ENCODE data around the gene COL19A1. TPM values are rescaled to one million over a fixed set of nuclear protein-coding genes. Genes with fewer than 3 reads are reported as not detected.

Gene COL19A1
- total and polyA plus RNA-seq, 2 experiments from 2014 or later = not detected

DNA sequence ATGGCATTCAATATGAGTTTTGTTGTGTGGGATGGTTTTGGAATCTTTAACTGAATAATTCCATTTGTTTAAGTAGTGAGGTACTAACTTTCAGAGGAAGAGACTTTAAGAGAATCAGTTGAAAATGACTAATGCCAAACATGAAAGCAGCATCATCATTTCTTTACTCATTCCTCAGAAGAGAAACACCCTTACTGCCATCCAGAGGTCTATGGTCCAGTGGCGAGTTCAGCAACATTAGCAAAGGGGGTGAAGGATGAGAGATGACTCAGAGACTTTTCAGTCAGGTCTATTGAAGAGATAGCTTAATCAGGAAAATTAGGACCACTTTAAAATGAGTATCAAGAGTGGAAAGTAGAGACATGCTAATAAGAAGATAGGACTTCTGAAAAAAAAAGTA lies 118.8 kb downstream of the COL19A1 start:
- Mint-ChIP-seq H3K9me3 (no peaks in the 10 kb centered on the region), H3K4me1 (peaks cover 3% of the 10 kb centered on the region), H3K27me3 (ENCODE audit: insufficient read depth, low read depth, poor library complexity) (no peaks in the 10 kb centered on the region), H3K4me3 (no peak overlapping the region), H3K27ac (no peak overlapping the region), H3K36me3 (ENCODE audit: low read depth) (no peaks in the 10 kb centered on the region)
- no peaks in the 10 kb centered on the region for H4K20me1 ChIP-seq (replicated peaks; ENCODE audit: insufficient read depth)
- H3K9me2 ChIP-seq (ENCODE audit: insufficient read depth) = no peaks in the 10 kb centered on the region
- no peak for ATAC-seq
- no peaks in the 10 kb centered on the region for H3K79me2 ChIP-seq (replicated peaks; ENCODE audit: insufficient read depth)
- no peak for TF ChIP-seq EZH2 (IDR thresholded peaks at IDR 0.05; ENCODE audit: low read depth, unreplicated experiment)
- no peak for TF ChIP-seq CREB1 (CRISPR knock-in tag; IDR thresholded peaks at IDR 0.05; ENCODE audit: low read depth)
- TF ChIP-seq, protein P1, sequence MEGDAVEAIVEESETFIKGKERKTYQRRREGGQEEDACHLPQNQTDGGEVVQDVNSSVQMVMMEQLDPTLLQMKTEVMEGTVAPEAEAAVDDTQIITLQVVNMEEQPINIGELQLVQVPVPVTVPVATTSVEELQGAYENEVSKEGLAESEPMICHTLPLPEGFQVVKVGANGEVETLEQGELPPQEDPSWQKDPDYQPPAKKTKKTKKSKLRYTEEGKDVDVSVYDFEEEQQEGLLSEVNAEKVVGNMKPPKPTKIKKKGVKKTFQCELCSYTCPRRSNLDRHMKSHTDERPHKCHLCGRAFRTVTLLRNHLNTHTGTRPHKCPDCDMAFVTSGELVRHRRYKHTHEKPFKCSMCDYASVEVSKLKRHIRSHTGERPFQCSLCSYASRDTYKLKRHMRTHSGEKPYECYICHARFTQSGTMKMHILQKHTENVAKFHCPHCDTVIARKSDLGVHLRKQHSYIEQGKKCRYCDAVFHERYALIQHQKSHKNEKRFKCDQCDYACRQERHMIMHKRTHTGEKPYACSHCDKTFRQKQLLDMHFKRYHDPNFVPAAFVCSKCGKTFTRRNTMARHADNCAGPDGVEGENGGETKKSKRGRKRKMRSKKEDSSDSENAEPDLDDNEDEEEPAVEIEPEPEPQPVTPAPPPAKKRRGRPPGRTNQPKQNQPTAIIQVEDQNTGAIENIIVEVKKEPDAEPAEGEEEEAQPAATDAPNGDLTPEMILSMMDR (conservative IDR thresholded peaks at IDR 0.05; ENCODE audit: low read depth in 2 of 2) = no peak
- TF ChIP-seq POLR2AphosphoS5 (IDR thresholded peaks at IDR 0.05; ENCODE audit: low read depth) = no peak
- no peak for TF ChIP-seq EZH2phosphoT487 (IDR thresholded peaks at IDR 0.05; ENCODE audit: unreplicated experiment)
- TF ChIP-seq, protein P2, sequence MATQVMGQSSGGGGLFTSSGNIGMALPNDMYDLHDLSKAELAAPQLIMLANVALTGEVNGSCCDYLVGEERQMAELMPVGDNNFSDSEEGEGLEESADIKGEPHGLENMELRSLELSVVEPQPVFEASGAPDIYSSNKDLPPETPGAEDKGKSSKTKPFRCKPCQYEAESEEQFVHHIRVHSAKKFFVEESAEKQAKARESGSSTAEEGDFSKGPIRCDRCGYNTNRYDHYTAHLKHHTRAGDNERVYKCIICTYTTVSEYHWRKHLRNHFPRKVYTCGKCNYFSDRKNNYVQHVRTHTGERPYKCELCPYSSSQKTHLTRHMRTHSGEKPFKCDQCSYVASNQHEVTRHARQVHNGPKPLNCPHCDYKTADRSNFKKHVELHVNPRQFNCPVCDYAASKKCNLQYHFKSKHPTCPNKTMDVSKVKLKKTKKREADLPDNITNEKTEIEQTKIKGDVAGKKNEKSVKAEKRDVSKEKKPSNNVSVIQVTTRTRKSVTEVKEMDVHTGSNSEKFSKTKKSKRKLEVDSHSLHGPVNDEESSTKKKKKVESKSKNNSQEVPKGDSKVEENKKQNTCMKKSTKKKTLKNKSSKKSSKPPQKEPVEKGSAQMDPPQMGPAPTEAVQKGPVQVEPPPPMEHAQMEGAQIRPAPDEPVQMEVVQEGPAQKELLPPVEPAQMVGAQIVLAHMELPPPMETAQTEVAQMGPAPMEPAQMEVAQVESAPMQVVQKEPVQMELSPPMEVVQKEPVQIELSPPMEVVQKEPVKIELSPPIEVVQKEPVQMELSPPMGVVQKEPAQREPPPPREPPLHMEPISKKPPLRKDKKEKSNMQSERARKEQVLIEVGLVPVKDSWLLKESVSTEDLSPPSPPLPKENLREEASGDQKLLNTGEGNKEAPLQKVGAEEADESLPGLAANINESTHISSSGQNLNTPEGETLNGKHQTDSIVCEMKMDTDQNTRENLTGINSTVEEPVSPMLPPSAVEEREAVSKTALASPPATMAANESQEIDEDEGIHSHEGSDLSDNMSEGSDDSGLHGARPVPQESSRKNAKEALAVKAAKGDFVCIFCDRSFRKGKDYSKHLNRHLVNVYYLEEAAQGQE (IDR thresholded peaks at IDR 0.05; ENCODE audit: unreplicated experiment) = no peak
- TF ChIP-seq, protein P3, sequence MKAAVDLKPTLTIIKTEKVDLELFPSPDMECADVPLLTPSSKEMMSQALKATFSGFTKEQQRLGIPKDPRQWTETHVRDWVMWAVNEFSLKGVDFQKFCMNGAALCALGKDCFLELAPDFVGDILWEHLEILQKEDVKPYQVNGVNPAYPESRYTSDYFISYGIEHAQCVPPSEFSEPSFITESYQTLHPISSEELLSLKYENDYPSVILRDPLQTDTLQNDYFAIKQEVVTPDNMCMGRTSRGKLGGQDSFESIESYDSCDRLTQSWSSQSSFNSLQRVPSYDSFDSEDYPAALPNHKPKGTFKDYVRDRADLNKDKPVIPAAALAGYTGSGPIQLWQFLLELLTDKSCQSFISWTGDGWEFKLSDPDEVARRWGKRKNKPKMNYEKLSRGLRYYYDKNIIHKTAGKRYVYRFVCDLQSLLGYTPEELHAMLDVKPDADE (IDR thresholded peaks at IDR 0.05) = no peak
- no peak for TF ChIP-seq JUNB (IDR thresholded peaks at IDR 0.05; ENCODE audit: unreplicated experiment)
- no peak for TF ChIP-seq STAT1 (IDR thresholded peaks at IDR 0.05; ENCODE audit: unreplicated experiment)
- TF ChIP-seq, protein P4, sequence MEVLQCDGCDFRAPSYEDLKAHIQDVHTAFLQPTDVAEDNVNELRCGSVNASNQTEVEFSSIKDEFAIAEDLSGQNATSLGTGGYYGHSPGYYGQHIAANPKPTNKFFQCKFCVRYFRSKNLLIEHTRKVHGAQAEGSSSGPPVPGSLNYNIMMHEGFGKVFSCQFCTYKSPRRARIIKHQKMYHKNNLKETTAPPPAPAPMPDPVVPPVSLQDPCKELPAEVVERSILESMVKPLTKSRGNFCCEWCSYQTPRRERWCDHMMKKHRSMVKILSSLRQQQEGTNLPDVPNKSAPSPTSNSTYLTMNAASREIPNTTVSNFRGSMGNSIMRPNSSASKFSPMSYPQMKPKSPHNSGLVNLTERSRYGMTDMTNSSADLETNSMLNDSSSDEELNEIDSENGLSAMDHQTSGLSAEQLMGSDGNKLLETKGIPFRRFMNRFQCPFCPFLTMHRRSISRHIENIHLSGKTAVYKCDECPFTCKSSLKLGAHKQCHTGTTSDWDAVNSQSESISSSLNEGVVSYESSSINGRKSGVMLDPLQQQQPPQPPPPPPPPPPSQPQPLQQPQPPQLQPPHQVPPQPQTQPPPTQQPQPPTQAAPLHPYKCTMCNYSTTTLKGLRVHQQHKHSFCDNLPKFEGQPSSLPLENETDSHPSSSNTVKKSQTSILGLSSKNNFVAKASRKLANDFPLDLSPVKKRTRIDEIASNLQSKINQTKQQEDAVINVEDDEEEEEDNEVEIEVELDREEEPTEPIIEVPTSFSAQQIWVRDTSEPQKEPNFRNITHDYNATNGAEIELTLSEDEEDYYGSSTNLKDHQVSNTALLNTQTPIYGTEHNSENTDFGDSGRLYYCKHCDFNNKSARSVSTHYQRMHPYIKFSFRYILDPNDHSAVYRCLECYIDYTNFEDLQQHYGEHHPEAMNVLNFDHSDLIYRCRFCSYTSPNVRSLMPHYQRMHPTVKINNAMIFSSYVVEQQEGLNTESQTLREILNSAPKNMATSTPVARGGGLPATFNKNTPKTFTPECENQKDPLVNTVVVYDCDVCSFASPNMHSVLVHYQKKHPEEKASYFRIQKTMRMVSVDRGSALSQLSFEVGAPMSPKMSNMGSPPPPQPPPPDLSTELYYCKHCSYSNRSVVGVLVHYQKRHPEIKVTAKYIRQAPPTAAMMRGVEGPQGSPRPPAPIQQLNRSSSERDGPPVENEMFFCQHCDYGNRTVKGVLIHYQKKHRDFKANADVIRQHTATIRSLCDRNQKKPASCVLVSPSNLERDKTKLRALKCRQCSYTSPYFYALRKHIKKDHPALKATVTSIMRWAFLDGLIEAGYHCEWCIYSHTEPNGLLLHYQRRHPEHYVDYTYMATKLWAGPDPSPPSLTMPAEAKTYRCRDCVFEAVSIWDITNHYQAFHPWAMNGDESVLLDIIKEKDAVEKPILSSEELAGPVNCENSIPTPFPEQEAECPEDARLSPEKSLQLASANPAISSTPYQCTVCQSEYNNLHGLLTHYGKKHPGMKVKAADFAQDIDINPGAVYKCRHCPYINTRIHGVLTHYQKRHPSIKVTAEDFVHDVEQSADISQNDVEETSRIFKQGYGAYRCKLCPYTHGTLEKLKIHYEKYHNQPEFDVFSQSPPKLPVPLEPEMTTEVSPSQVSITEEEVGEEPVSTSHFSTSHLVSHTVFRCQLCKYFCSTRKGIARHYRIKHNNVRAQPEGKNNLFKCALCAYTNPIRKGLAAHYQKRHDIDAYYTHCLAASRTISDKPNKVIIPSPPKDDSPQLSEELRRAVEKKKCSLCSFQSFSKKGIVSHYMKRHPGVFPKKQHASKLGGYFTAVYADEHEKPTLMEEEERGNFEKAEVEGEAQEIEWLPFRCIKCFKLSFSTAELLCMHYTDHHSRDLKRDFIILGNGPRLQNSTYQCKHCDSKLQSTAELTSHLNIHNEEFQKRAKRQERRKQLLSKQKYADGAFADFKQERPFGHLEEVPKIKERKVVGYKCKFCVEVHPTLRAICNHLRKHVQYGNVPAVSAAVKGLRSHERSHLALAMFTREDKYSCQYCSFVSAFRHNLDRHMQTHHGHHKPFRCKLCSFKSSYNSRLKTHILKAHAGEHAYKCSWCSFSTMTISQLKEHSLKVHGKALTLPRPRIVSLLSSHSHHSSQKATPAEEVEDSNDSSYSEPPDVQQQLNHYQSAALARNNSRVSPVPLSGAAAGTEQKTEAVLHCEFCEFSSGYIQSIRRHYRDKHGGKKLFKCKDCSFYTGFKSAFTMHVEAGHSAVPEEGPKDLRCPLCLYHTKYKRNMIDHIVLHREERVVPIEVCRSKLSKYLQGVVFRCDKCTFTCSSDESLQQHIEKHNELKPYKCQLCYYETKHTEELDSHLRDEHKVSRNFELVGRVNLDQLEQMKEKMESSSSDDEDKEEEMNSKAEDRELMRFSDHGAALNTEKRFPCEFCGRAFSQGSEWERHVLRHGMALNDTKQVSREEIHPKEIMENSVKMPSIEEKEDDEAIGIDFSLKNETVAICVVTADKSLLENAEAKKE (CRISPR knock-in tag; IDR thresholded peaks at IDR 0.05) = no peak
- TF ChIP-seq NANOG (IDR thresholded peaks at IDR 0.05; ENCODE audit: borderline replicate concordance) = no peak
- TF ChIP-seq ZNF331 (CRISPR knock-in tag; IDR thresholded peaks at IDR 0.05; ENCODE audit: low read depth) = no peak
- TF ChIP-seq ZNF114 (CRISPR knock-in tag; IDR thresholded peaks at IDR 0.05) = no peak
- no peaks in the 10 kb centered on the region for H3F3A ChIP-seq (replicated peaks; ENCODE audit: low read depth)
- no peaks in the 10 kb centered on the region for H3K27me3 ChIP-seq (ENCODE audit: insufficient read depth)
- no peak overlapping the region for H3K27ac ChIP-seq (ENCODE audit: low read depth)
- H3K36me3 ChIP-seq (ENCODE audit: insufficient read depth) = no peaks in the 10 kb centered on the region
- no peak overlapping the region for H3K4me2 ChIP-seq
- DNase-seq (ENCODE audit: low spot score) = no peak
- H2AFZ ChIP-seq = no peak overlapping the region
- no peaks in the 10 kb centered on the region for H3K4me1 ChIP-seq (ENCODE audit: insufficient read depth)
- no peak overlapping the region for H3K4me3 ChIP-seq

Measured in GM23338 (cell line).